Left renal pelvis (tissue), 4 donors: ENCODE data around the gene GCC2. TPM values are rescaled to one million over a fixed set of nuclear protein-coding genes. Genes with fewer than 3 reads are reported as not detected.
A peak's percentile ranks its signal among the peaks of the same experiment; 100 is the strongest.

ENCODE experiments used
- DNase-seq, 4 donors: peaks; one replicate each; pipeline ENCODE4 v3.0.0-alpha.2; 2013; ENCODE audit warnings: low read depth in 4 of 4, low spot score in 3 of 4
- polyA plus RNA-seq, 4 donors: library from polyadenylated mRNA; unstranded; fragments of 120-200 nt; gene quantifications; one replicate each; pipeline ENCODE4 v1.2.1, GENCODE V29; 2013; ENCODE audit not compliant: insufficient read length in 4 of 4

Gene GCC2, protein sequence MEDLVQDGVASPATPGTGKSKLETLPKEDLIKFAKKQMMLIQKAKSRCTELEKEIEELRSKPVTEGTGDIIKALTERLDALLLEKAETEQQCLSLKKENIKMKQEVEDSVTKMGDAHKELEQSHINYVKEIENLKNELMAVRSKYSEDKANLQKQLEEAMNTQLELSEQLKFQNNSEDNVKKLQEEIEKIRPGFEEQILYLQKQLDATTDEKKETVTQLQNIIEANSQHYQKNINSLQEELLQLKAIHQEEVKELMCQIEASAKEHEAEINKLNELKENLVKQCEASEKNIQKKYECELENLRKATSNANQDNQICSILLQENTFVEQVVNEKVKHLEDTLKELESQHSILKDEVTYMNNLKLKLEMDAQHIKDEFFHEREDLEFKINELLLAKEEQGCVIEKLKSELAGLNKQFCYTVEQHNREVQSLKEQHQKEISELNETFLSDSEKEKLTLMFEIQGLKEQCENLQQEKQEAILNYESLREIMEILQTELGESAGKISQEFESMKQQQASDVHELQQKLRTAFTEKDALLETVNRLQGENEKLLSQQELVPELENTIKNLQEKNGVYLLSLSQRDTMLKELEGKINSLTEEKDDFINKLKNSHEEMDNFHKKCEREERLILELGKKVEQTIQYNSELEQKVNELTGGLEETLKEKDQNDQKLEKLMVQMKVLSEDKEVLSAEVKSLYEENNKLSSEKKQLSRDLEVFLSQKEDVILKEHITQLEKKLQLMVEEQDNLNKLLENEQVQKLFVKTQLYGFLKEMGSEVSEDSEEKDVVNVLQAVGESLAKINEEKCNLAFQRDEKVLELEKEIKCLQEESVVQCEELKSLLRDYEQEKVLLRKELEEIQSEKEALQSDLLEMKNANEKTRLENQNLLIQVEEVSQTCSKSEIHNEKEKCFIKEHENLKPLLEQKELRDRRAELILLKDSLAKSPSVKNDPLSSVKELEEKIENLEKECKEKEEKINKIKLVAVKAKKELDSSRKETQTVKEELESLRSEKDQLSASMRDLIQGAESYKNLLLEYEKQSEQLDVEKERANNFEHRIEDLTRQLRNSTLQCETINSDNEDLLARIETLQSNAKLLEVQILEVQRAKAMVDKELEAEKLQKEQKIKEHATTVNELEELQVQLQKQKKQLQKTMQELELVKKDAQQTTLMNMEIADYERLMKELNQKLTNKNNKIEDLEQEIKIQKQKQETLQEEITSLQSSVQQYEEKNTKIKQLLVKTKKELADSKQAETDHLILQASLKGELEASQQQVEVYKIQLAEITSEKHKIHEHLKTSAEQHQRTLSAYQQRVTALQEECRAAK (N-terminal part only)
- polyA plus RNA-seq: 10 to 100 TPM; 43.3 to 79.3 (median 58.2) TPM

DNA sequence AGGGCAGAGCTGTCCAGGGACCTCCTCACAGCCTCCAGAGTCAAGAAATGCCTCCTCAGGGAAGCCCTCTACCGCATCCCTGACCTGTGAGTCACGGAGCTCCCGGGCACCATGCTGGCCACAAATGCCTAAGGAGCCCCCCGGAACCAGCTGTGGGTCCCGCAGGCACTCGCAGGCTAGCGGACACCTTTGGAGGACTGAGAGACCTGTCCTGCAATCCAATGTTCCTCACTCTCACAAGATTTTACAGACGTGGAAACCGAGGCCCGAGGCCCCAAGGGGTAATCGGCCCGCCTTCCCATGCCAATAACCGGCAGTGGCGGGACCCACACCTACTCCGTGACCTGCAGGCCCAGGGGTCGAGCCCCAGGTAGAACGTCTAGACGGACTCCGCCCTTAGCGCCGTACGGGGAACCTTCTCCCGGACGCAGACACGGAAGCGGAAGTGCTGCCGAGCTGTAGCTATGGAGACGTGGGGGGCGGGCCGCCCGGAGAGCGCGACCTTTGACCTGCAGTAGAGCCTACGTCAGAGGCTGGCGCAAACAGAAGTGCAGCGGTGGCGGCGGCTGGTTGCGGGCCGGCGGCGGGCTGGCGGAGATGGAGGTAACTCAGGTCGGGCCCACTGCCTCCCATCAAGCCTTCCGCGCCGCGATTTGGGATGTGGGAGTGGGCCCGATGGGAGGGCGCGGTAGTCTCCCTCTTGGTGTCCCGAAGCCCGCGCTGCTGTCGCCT lies at the start of gene GCC2:
TSS of gene GCC2 (plus strand) at position 529 of the 732 bp plus-strand sequence. CDS start at position 598, 69 bp downstream.
- peak; percentile 81 to 90 (median 84) for DNase-seq

DNA sequence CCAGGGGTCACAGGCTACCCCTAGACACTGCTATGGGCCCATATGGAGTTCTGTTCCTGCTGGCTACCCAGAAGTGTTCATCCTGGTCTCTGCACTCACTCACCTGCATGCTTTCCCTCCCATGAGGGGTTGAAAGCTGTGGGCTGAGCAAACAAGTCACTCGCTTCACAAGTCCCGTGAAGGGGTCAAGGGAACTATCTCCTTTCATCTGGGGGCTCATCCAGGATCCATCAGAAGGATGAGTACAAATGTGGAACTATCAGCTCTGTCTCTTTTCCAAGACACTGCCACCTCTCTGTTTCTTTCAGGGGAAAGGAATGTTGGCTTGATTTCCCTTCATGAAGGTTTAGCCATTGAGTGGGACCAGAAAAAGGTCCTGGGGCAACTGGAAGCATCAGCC lies 49.5 kb upstream of the GCC2 start:
- DNase-seq: no peak

DNA sequence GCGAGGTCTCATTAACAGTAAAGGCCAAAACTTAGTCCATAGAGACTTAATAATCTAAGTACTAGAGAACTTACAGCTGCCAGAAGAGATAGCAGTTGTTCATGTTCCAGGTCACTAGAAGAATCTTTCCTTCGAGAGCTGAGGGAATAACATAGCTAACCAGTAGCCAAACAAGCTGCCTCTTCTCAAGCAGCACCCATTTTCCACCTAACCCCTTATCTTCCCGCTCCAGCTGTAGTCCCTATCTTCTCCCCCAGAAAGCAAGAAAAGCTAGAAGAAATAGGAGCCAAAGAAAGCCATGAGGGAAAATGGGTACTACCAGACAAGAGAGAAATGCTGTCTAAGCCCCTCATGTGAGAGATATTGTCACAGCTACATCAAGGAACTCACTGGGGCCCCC lies 47.2 kb upstream of the GCC2 start:
- no peak for DNase-seq

DNA sequence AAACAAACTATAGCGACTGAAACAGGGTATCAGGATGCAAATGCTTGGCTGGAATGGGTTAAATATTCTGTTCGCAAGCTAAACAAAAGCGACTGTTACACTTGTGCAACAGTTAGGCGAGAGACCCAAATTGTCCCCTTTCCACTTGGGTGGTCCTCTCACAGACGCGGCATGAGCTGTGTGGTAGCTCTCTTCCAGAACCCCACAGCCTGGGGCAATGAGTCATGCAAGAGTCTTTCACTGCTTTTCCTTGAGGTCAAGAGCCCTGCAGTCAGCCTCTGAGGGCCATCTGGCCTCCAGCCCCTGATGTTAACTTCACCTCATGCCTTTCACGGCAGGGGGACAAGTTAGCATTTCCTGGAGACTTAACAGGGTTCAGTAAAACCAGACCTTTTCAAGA lies 45.5 kb upstream of the GCC2 start:
- DNase-seq: no peak

DNA sequence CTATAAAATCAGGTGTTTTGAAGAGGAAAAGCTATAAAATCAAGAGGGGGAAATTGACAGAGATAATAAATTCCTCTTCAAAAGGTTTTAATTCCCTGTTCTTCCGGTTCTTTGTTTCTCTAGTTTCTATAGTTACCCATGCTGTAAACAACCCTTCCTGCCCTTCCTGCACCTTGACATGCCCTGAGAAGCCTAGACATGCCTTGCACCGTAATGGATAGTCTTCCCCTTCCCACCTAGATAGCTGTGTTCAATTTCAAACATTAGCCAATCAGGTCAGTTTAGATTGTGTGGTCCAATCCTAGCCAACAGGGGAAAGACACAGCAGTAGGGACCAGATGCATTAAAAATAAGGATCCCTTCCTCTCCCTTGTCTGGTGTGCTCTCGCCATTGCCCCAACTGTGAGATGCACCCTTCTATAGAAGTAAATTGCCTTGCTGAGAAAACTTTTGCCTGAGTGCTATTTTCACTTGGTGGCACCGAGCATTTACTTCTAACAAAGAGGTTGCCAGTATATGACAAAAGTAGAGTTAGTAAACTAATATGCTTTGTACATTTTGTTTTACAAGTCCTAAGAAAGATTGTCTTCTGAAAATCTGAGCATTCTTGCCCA lies 44.1 kb upstream of the GCC2 start:
- no peak for DNase-seq

DNA sequence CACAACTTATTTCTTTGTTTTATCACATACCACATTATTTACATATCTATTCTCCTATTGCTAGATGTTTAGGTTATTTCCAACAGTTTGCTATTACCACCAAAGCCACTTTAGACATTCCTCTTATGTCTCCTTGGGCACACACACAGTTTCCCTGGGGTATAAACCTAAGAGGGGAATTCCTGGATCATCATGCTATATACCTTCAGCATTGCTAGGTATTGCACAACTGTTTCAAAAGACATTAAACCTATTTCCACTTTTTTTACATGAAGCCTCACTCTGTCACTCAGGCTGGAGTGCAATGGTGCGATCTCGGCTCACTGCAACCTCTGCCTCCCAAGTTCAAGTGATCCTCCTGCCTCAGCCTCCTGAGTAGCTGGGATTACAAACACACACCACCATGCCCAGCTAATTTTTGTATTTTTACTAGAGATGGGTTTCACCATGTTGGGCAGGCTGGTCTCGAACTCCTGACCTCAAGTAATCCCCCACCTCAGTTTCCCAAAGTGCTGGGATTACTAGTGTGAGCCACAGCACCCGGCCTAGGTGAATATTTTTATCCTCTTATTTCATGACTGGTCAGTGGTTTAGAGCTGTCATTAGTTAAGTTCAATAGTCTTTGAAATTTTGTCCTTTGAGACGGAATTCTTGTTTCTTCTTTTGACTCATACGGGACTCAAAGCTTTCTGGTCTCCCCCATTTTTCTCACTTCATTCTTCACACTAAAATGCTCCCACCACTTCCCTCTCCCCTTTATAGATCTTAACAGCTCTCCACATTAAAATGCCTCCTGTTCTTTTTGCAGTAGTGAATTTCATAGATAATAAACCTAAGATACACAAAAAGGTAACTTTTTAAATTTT lies 40.9 kb upstream of the GCC2 start:
- no peak for DNase-seq

DNA sequence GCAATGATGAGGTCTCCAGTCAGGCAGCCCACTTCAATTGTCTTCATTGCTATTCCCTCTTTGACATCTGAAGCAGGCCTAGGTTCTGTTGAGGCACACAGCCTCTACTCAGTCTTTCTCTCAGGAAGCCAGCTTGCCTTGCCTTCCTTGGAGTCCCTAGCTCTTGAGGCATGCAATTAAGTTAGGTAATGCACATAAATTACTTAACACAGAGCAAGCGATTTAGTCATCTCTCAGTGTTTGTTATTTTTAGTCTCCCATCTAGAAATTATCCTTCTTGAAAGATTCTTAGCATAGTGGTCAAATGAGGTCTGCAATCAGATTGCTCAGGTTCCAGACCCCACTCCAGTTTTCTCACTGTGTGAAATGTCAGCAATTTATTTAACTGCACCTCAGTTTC lies 39.2 kb upstream of the GCC2 start:
- DNase-seq: no peak

DNA sequence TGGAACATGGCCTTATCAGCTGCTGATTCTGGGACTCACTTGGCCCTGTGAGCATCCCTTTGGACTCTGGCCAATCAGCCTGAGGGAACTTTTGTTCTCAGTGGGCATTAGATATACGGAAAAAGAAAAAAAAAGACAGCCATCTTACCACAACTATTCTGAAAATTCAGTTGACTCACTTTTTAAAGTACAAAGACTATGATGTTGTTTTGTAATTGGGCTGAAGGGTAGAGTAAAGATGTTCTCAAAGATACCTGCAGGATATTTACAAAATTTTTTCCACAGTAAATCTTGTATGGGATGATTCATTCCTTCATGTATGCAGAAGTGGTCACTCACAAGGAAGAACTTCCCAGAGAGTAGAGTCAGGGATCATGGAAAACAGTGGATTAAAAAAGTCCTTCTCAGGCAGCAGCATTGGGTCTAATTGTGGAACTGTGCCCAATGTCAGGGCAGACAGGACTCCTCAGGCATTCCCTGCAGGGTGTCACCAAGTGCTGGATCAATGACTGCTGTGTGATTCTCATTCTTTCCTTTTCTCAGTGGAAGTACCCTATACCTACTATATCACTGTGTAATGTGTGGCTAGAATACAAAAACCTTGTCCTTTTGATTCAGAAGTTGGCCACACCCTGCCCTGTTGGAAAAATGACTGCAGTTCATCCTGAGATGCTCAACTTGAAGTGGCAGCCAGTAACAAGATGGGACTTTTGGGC lies 35.9 kb upstream of the GCC2 start:
- no peak for DNase-seq

DNA sequence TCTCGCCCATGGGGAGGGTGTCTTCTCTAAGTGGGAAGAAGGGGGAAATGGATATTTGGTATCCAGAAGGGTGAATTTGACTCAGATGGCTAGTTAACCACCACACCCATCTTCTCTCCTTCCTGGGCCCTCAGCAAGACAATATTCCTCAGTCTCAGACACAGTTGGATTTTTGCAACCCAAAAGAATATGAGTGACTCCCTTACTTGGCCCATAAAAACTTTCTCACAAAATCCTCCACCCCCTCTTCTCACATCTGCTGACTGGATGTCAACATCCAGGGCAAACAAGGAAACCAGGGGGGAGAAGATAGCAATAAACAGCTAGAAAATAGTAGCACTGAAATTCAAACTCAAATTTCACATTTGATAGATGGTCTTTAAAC lies 35.3 kb upstream of the GCC2 start:
- DNase-seq: no peak

DNA sequence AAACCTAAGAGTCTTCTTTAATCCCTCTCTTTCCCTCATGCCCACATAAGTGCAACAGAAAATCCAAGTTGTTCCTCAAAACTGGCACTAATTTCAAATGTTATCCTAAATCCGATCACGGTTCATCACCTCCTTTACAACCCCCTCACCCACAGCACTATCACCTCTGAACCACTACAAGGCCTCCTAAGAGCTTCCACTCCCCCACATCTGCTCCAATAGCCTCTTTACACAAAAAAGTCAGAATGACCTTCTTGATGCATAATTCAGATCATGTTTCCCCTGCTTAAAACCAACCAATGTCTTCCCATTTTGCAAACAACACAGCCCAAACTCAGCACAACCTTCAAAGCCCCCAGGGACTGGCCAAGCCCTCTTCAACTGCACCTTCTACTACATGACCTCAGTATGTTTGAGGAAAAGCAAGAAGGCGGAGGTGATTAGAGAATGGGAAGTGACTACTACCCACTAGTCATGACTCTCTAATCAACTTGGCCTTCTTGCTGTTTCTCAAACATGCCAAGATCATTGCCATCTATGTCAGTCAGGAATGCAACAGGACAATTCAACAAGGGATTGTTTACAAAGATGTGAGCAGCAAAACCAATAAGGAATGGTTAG lies 34.6 kb upstream of the GCC2 start:
- no peak for DNase-seq

DNA sequence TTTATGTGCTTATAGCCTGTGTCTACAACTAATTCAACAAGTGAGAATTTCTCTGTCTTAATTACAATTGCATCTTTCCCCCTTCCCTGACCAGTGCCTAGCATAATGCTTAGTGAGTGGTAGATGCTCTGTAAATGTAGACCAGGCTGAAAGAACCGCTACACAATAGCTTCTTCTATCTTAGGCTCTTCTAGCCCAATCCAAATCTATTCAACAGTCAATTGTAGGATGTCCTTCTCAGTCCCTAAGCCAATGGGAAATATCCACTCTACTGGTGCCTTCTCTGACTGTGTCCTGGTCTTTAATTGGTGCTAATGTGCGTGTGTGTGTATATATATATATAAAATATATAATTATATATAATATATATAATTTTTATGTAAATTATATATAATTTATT lies 34.1 kb upstream of the GCC2 start:
- no peak for DNase-seq

DNA sequence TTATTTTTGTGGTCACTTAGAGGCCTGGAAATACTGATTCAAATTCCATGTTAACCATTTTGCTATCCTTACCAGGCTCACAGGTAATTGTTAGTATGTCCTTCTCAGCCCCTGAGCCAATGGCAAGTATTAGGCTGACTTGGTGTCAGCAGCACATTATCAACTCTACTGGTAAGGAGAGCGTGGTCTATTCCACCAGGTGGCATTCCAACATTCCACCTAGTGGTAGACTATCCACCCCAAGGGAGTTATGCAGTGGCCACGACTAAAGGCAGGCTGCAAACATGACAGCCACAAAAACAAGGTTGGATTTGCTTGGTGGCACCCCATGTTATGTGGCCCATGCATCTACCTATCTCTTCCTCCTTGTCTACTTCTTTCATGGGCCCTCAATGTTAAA lies 31.8 kb upstream of the GCC2 start:
- no peak for DNase-seq

DNA sequence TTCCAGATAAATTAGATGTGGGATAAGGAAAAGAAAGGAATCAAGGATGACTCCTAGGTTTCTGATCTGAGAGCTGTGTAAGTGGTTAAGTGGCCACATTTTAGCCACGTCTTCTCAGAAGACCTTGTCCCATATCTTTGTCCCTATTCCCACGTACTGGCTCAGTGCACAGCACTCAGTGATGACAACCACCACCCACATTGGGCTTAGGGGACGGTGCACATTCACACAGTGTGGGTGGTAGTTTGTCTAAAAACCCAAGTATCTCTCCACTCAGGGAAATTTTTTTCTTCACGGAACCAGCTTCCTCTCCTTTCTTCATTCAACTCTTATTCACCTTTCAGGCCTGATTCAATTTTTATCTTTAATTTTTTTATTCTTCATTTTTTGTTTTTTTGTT lies 30.6 kb upstream of the GCC2 start:
- DNase-seq: no peak

DNA sequence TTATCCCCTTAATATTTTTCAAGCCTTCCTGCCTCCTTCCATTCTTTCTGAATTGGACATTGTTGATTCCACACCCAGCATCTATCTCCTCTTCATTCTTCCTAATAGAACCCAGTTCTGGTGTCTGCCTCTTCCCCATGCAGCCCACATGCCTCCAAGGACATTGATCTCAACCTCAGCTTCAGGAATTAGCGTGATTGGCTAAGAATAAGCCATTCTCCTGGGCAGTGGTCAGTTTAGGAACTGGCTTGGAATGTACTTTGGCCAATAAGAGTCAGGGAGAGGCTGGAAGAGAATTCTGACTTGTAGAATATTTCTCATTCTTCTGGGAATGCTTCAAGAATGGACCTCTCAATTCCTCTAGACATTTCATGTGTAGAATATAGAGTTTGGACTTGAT lies 25.9 kb upstream of the GCC2 start:
- DNase-seq: no peak

DNA sequence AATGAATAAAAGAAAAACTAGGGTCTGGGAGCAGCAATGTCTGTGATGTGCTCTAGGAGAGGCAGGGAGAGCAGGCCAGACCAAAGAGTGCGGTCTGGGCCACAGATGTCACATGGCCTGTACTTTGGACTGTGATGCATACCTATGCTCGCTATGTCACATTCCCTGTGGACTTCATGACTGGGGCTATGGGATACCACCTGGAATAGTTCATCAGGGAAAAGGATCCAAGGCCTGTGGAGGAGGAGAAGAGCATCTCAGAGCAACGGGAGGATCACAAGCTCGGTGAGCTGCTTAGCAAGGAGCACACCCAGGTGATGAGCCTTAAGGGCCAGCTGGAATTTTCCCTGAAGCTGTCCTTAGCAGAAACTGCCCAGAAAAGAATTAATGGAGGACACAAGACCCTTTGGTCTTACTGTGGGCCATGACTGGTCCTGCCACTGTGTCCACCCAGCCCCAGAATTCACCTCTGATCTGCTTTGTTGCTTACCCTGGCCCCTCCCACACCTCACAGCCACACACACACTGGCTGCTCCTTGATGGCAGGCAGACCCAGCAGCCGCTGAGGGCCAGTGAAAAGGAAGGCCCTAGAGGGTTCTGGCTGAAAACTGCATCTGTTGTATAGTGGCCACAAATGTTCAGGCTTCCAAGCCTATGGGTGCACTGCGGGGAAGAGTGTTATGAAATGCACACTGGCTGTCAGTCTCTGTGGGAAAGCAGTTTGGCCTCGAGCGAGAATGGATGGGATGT lies 25.3 kb upstream of the GCC2 start:
- no peak for DNase-seq

DNA sequence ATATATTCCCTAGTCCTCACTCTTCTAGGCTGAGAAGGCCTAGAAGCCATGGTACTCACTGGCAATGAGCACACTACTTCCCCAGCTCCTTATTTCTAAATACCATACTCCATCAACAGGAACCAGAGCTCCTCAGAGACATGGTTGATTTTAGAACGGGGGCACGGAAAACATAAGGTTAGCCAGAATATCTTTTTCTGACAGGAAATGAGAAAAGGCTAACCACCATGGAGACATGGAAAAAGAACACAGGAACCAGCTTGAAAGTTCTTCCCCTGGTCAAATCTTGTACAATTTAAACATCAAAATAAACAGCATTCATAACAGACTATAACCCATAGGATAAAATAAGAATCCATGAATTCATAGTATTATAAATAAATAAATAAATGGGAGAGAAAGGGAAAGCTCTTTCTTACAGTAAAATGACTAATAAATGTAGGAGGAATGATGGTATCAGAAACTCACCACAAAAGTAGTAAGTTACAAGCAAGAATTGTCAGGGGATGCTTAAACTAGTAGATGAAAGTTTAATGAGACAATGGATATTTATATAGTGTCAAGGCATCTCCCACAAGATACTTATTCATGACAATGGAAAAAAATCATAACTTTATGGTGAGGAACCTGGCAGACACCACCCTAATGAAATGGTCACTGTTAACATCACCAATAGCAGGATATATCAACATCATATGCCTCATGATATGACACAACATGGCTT lies 20.6 kb upstream of the GCC2 start:
- DNase-seq: no peak
